Liver (tissue), 9 donors: ENCODE measurements around the gene PRKN. TPM values are rescaled to one million over a fixed set of nuclear protein-coding genes. Genes with fewer than 3 reads are reported as not detected.

Experiments used
- DNase-seq: peaks from one replicate; pipeline ENCODE4 v3.0.0-alpha.2; 2017; ENCODE audit warnings: low spot score
- H3K27ac ChIP-seq, 2 donors: one replicate each; pipeline ENCODE4 v1.7.0; 2013; ENCODE audit warnings: inconsistent platforms in 2 of 2, low read length in 2 of 2, control low read depth in 1 of 2, low read depth in 1 of 2, mild to moderate bottlenecking in 1 of 2
- H3K27me3 ChIP-seq, 4 donors: one replicate each; pipeline versions ENCODE4 v1.6.1 to v1.7.0; 2013; ENCODE audit warnings: low read length in 3 of 4, inconsistent platforms in 1 of 4, mild to moderate bottlenecking in 1 of 4, moderate library complexity in 1 of 4; ENCODE audit not compliant: control insufficient read depth in 4 of 4, insufficient read depth in 4 of 4
- H3K36me3 ChIP-seq, 4 donors: one replicate each; pipeline versions ENCODE4 v1.6.1 to v1.7.0; 2013; ENCODE audit warnings: low read length in 3 of 4, mild to moderate bottlenecking in 3 of 4, low read depth in 1 of 4, moderate library complexity in 1 of 4; ENCODE audit not compliant: control insufficient read depth in 4 of 4, insufficient read depth in 3 of 4
- H3K4me1 ChIP-seq, 4 donors: one replicate each; pipeline versions ENCODE4 v1.6.1 to v1.7.0; 2013; ENCODE audit warnings: low read length in 3 of 4, mild to moderate bottlenecking in 3 of 4, moderate library complexity in 1 of 4; ENCODE audit not compliant: control insufficient read depth in 4 of 4, insufficient read depth in 4 of 4
- H3K4me3 ChIP-seq, 3 donors: one replicate each; pipeline versions ENCODE4 v1.6.1 to v1.7.0; 2013; ENCODE audit warnings: low read length in 3 of 3, control low read depth in 1 of 3, low read depth in 1 of 3, mild to moderate bottlenecking in 1 of 3
- H3K9ac ChIP-seq, 2 donors: one replicate each; pipeline ENCODE4 v1.7.0; 2013; ENCODE audit warnings: low read length in 2 of 2, mild to moderate bottlenecking in 2 of 2, moderate library complexity in 2 of 2, control low read depth in 1 of 2, low read depth in 1 of 2
- H3K9me3 ChIP-seq, 4 donors: one replicate each; pipeline versions ENCODE4 v1.6.1 to v1.7.0; 2013; ENCODE audit warnings: low read length in 3 of 4; ENCODE audit not compliant: control insufficient read depth in 4 of 4
- ATF3 ChIP-seq: IDR thresholded peaks from 2 replicates; pipeline ENCODE4 v1.6.1; 2016; ENCODE audit warnings: antibody characterized with exemption
- CTCF ChIP-seq: fragments of 150-350 bp; IDR thresholded peaks from 2 replicates; pipeline ENCODE4 v1.5.1; 2017; ENCODE audit warnings: improper control_type of control experiment, low read depth, low read length; ENCODE audit not compliant: missing input control
- FOXA1 ChIP-seq: IDR thresholded peaks from 2 replicates; pipeline ENCODE4 v1.6.1; 2016; ENCODE audit warnings: antibody characterized with exemption
- FOXA2 ChIP-seq: IDR thresholded peaks from 2 replicates; pipeline ENCODE4 v1.6.1; 2016; ENCODE audit warnings: antibody characterized with exemption
- GABPA ChIP-seq, 2 donors: IDR thresholded peaks in 1 of 2; conservative IDR thresholded peaks in 1 of 2; 2 replicates each; pipeline ENCODE4 v1.6.1; 2016; ENCODE audit warnings: antibody characterized with exemption in 2 of 2, mild to moderate bottlenecking in 1 of 2, moderate library complexity in 1 of 2
- HNF4A ChIP-seq, 2 donors: conservative IDR thresholded peaks; 2 replicates each; pipeline ENCODE4 v1.6.1; 2016; ENCODE audit warnings: antibody characterized with exemption in 2 of 2, mild to moderate bottlenecking in 2 of 2
- HNF4G ChIP-seq: IDR thresholded peaks from 2 replicates; pipeline ENCODE4 v1.6.1; 2016; ENCODE audit warnings: antibody characterized with exemption
- JUND ChIP-seq, 2 donors: IDR thresholded peaks; 2 replicates each; pipeline ENCODE4 v1.6.1; 2016; ENCODE audit warnings: antibody characterized with exemption in 2 of 2
- MAX ChIP-seq: IDR thresholded peaks from 2 replicates; pipeline ENCODE4 v1.6.1; 2016; ENCODE audit warnings: antibody characterized with exemption
- NR2F2 ChIP-seq: IDR thresholded peaks from 2 replicates; pipeline ENCODE4 v1.6.1; 2016; ENCODE audit warnings: antibody characterized with exemption
- RAD21 ChIP-seq, 2 donors: IDR thresholded peaks; 2 replicates each; pipeline ENCODE4 v1.6.1; 2016; ENCODE audit warnings: antibody characterized with exemption in 2 of 2, mild to moderate bottlenecking in 2 of 2
- REST ChIP-seq: IDR thresholded peaks from 2 replicates; pipeline ENCODE4 v1.6.1; 2016; ENCODE audit warnings: antibody characterized with exemption, mild to moderate bottlenecking
- RXRA ChIP-seq, 2 donors: IDR thresholded peaks; 2 replicates each; pipeline ENCODE4 v1.6.1; 2017 to 2018; ENCODE audit warnings: antibody characterized with exemption in 2 of 2, mild to moderate bottlenecking in 1 of 2
- SP1 ChIP-seq: IDR thresholded peaks from 2 replicates; pipeline ENCODE4 v1.6.1; 2018; ENCODE audit warnings: antibody characterized with exemption, mild to moderate bottlenecking
- TAF1 ChIP-seq: conservative IDR thresholded peaks from 2 replicates; pipeline ENCODE4 v1.6.1; 2016; ENCODE audit warnings: antibody characterized with exemption, mild to moderate bottlenecking
- YY1 ChIP-seq: IDR thresholded peaks from 2 replicates; pipeline ENCODE4 v1.6.1; 2016; ENCODE audit warnings: antibody characterized with exemption, mild to moderate bottlenecking
- ZBTB33 ChIP-seq: IDR thresholded peaks from 2 replicates; pipeline ENCODE4 v1.6.1; 2016; ENCODE audit warnings: antibody characterized with exemption
- WGBS: extraction: QIAGEN DNeasy Blood & Tissue Kit; methylation state at CpG from one replicate; pipeline ENCODE4 v1.1.7; 2013; 5-methylcytosine and 5-hydroxymethylcytosine counted together
- polyA plus RNA-seq, 2 donors: library from polyadenylated mRNA; stranded (reverse) in 1 of 2; unstranded in 1 of 2; fragments of 200-250 nt in 1 of 2; fragments of >200 nt in 1 of 2; fragmentation: Nextera tagmentation in 1 of 2; extraction: Ambion mirVana in 1 of 2; gene quantifications; one replicate each; pipeline versions ENCODE4 v1.2.1 to v1.2.3, GENCODE V29; 2013 to 2015
- total RNA-seq, 2 donors: library from RNA; depleted of rRNA; stranded (reverse); fragments of >200 nt; gene quantifications; one replicate each; pipeline ENCODE4 v1.2.3, GENCODE V29; 2014
- donor health status: healthy.
- donor health status: healthy.
- donor health status: healthy.
- donor health status: healthy.
- donor health status: healthy.

Gene PRKN
- total and polyA plus RNA-seq, 4 donors, result 0.47 to 4.1 (median 3.2) TPM

GRCh38 chr6:162273986-162274385 is 453.6 kb downstream of the PRKN start:
- WGBS, result 95% methylated on average over 2 of the region's 2 CpGs
- H3K27me3 ChIP-seq, result no peaks in the 10 kb centered on the region
- TF ChIP-seq TAF1, result no peak
- TF ChIP-seq HNF4A (conservative IDR thresholded peaks at IDR 0.05), result no peak
- no peak for TF ChIP-seq FOXA1
- TF ChIP-seq SP1, result no peak

GRCh38 chr6:162271922-162272321 is 455.6 kb downstream of the PRKN start:
- TF ChIP-seq CTCF (no peak), SP1 (no peak)
- no peak overlapping the region for H3K9ac ChIP-seq
- no peak overlapping the region for H3K4me3 ChIP-seq
- no peaks in the 10 kb centered on the region for H3K9me3 ChIP-seq
- no peaks in the 10 kb centered on the region for H3K36me3 ChIP-seq
- no peaks in the 10 kb centered on the region for H3K4me1 ChIP-seq
- WGBS, result 84% methylated on average over 5 of the region's 5 CpGs
- no peak overlapping the region for H3K27ac ChIP-seq
- DNase-seq, result no peak
- H3K27me3 ChIP-seq, result no peaks in the 10 kb centered on the region

More at GRCh38 chr6:162273986-162274385, 453.6 kb downstream of the PRKN start:
- Histone ChIP-seq H3K4me1 (no peaks in the 10 kb centered on the region), H3K9me3 (no peaks in the 10 kb centered on the region), H3K36me3 (no peaks in the 10 kb centered on the region), H3K4me3 (no peak overlapping the region), H3K9ac (no peak overlapping the region), H3K27ac (no peak overlapping the region)
- DNase-seq, result no peak

- TF ChIP-seq HNF4G (no peak), FOXA1 (no peak), YY1 (no peak), RXRA (IDR thresholded peaks at IDR 0.05) (no peak), NR2F2 (no peak), ZBTB33 (no peak), RAD21 (IDR thresholded peaks at IDR 0.05) (no peak), HNF4A (conservative IDR thresholded peaks at IDR 0.05) (no peak), ATF3 (no peak), MAX (no peak), REST (no peak), FOXA2 (no peak), GABPA (IDR thresholded peaks at IDR 0.05 in 1 of 2, conservative IDR thresholded peaks at IDR 0.05 in 1 of 2) (no peak), SP1 (no peak), TAF1 (no peak), JUND (IDR thresholded peaks at IDR 0.05) (no peak)
- 94% methylated on average over 5 of the region's 5 CpGs for WGBS
- no peak overlapping the region for H3K27ac ChIP-seq
- H3K36me3 ChIP-seq, result no peaks in the 10 kb centered on the region
- no peak overlapping the region for H3K4me3 ChIP-seq
- H3K9me3 ChIP-seq, result no peaks in the 10 kb centered on the region
- H3K27me3 ChIP-seq, result no peaks in the 10 kb centered on the region
- H3K9ac ChIP-seq, result no peak overlapping the region
- DNase-seq, result no peak
- no peaks in the 10 kb centered on the region for H3K4me1 ChIP-seq
Observed at GRCh38 chr6:162270966-162271365, 456.6 kb downstream of the PRKN start.
